SH-SY5Y (cell line): ENCODE data around the gene CEP85L.

ENCODE experiments used
- GATA2 ChIP-seq: IDR thresholded peaks from 2 replicates; pipeline ENCODE4 v1.6.1; 2011; ENCODE audit warnings: mild to moderate bottlenecking, low read depth, low read length
- GATA3 ChIP-seq: IDR thresholded peaks from 2 replicates; pipeline ENCODE4 v1.6.1; 2011; ENCODE audit warnings: low read depth, mild to moderate bottlenecking, low read length, moderate library complexity

DNA sequence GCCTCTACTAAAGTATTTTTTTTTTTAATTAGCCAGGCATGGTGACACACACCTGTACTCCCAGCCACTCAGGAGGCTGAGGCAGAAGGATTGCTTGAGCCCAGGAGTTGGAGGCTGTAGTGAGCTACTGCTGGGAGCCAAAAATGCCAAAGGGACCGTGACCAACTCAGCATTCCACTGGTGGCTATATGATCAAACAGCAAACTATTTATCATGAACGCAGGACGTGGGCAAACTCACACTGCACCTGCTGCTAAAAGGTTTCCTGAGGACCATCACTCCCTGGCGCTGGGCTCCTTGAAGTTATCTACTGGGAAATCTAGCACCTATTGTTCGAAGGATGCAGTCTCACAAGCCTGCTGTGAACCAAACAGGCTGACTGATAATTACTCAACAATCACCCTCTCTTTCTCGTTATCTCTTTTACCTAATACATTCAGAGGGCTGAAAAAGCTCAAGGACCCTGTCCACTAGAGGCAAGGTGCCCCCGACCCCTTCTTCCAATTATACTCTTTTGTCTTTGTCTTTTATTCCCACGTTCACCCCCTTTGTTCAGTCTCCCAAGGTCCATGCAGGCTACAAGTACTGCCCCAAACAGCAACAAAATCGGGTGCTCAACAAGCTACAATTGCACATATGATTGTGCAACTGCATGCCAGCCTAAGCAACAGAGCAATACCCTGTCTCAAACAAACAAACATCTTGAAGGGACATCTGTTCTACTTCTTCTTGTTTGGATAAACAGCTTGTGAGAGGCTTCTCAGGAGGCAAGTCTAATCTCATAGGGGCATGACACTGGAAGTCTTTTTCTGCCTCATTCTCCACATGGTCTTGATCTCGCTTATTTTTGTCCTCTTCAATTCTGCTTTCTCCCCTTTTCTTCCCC lies 151.0 kb downstream of the CEP85L start:
- no peak for TF ChIP-seq GATA2
- no peak for TF ChIP-seq GATA3
